BE2C (cell line): ENCODE results near the gene SERPINB7.
A peak's percentile ranks its signal among the peaks of the same experiment; 100 is the strongest.

Experiments used
- DNase-seq: peaks from one replicate; pipeline ENCODE4 v3.0.0-alpha.2; 2020
- H3K27me3 ChIP-seq: fragments of 250-450 bp; sonication (Bioruptor Pico); 2 replicates; pipeline ENCODE4 v1.5.1; 2020; ENCODE audit warnings: mild to moderate bottlenecking
- H3K36me3 ChIP-seq: fragments of 250-450 bp; sonication (Bioruptor Pico); 2 replicates; pipeline ENCODE4 v1.5.1; 2020; ENCODE audit warnings: mild to moderate bottlenecking
- H3K4me1 ChIP-seq: fragments of 250-450 bp; sonication (Bioruptor Pico); 2 replicates; pipeline ENCODE4 v1.5.1; 2020
- H3K4me3 ChIP-seq: 2 replicates; pipeline ENCODE4 v1.5.1; 2011; ENCODE audit warnings: low read depth, low read length
- H3K9me3 ChIP-seq: fragments of 250-450 bp; sonication (Bioruptor Pico); 2 replicates; pipeline ENCODE4 v1.5.1; 2020
- TF ChIP-seq, protein P1 (sequence below): IDR thresholded peaks from 2 replicates; pipeline ENCODE4 v1.5.1; 2012; ENCODE audit warnings: mild to moderate bottlenecking, low read depth, low read length

The SERPINB7 gene

GRCh38 chr18:63818212-63818611 is 43.0 kb downstream of the SERPINB7 start:
- Histone ChIP-seq H3K4me3 (no peak overlapping the region), H3K36me3 (no peaks in the 10 kb centered on the region), H3K4me1 (no peaks in the 10 kb centered on the region), H3K27me3 (no peaks in the 10 kb centered on the region), H3K9me3 (no peaks in the 10 kb centered on the region)
- DNase-seq: no peak
- TF ChIP-seq, protein P1, sequence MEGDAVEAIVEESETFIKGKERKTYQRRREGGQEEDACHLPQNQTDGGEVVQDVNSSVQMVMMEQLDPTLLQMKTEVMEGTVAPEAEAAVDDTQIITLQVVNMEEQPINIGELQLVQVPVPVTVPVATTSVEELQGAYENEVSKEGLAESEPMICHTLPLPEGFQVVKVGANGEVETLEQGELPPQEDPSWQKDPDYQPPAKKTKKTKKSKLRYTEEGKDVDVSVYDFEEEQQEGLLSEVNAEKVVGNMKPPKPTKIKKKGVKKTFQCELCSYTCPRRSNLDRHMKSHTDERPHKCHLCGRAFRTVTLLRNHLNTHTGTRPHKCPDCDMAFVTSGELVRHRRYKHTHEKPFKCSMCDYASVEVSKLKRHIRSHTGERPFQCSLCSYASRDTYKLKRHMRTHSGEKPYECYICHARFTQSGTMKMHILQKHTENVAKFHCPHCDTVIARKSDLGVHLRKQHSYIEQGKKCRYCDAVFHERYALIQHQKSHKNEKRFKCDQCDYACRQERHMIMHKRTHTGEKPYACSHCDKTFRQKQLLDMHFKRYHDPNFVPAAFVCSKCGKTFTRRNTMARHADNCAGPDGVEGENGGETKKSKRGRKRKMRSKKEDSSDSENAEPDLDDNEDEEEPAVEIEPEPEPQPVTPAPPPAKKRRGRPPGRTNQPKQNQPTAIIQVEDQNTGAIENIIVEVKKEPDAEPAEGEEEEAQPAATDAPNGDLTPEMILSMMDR: no peak

DNA sequence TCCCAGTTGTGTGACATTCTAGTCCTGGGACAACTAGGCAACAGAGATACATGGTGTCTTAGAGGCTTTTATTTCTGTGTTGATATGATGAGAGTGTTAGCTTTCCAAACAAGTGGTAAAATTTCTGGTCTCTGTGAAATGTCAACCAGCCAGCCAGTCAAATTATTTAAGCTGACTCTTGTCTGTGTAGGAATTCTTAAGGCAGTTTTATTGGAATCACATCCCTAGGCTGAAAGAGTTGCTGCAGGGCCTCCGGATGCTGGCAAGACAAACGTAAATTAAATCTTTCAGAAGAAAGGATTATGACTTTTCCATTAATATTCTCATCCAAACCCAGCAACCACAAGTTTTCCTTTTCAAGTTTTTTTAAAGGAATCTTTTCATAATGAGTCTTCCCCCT is 44.6 kb downstream of the SERPINB7 start:
- no peaks in the 10 kb centered on the region for H3K9me3 ChIP-seq
- no peaks in the 10 kb centered on the region for H3K27me3 ChIP-seq
- DNase-seq: no peak
- no peak overlapping the region for H3K4me3 ChIP-seq
- H3K4me1 ChIP-seq: no peaks in the 10 kb centered on the region
- no peaks in the 10 kb centered on the region for H3K36me3 ChIP-seq
- TF ChIP-seq, protein P1: no peak

DNA sequence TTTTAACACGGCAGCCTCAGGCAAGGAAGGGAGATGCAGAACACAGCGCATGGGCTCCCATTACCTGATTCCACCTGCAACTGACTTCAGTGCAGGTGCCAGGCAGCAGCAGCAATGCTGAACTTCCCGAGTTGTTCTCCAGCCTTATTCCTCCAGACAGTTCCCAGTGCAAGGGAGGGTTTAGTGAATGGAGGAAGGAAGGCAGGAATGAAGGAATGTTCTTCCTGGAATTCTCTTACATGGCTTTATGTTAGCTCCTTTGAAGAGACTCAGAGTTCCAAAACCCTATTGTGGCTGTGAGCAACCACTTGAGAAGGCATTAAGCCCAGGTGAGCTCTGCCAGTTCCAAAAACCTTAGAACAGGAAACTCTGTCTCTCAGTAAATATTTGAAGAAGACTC is 45.5 kb downstream of the SERPINB7 start:
- no peak overlapping the region for H3K4me3 ChIP-seq
- no peaks in the 10 kb centered on the region for H3K27me3 ChIP-seq
- no peaks in the 10 kb centered on the region for H3K36me3 ChIP-seq
- TF ChIP-seq, protein P1: no peak
- H3K9me3 ChIP-seq: no peaks in the 10 kb centered on the region
- no peaks in the 10 kb centered on the region for H3K4me1 ChIP-seq
- no peak for DNase-seq

- TF ChIP-seq, protein P1: peak; percentile 26; the same call in 1 of the 2 replicates
- Histone ChIP-seq H3K9me3 (no peaks in the 10 kb centered on the region), H3K4me3 (no peak overlapping the region), H3K4me1 (no peaks in the 10 kb centered on the region), H3K36me3 (no peaks in the 10 kb centered on the region), H3K27me3 (no peaks in the 10 kb centered on the region)
- DNase-seq: peak; percentile 4
Observed at GRCh38 chr18:63823516-63824219, 48.5 kb downstream of the SERPINB7 start.

DNA sequence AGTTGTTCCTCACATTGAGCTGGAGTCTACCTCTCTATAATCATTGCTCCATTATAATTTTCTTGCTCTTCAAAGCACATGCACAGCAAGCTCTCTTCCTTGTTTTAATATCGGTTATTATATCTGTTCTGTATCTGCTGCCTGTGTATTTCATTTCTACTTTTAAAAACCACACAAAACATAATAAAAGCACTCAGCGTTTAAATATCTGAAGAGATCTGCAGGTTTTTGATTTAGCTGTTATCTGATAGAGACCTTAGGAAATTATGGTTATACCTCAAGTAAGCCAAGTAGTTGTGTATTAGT is 49.0 kb downstream of the SERPINB7 start:
- Histone ChIP-seq H3K4me1 (no peaks in the 10 kb centered on the region), H3K4me3 (no peak overlapping the region), H3K27me3 (no peaks in the 10 kb centered on the region), H3K9me3 (no peaks in the 10 kb centered on the region), H3K36me3 (no peaks in the 10 kb centered on the region)
- TF ChIP-seq, protein P1: no peak
- no peak for DNase-seq

- Histone ChIP-seq H3K4me3 (no peak overlapping the region), H3K27me3 (no peaks in the 10 kb centered on the region), H3K9me3 (no peaks in the 10 kb centered on the region), H3K36me3 (no peaks in the 10 kb centered on the region), H3K4me1 (no peaks in the 10 kb centered on the region)
- no peak for DNase-seq
- TF ChIP-seq, protein P1: no peak
Observed at GRCh38 chr18:63828120-63828519, 52.9 kb downstream of the SERPINB7 start.
